Heart left ventricle (tissue), 16 donors: ENCODE results near the gene ZFPM1. TPM values are rescaled to one million over a fixed set of nuclear protein-coding genes. Genes with fewer than 3 reads are reported as not detected.
A peak's percentile ranks its signal among the peaks of the same experiment; 100 is the strongest.

Experiments
- ATAC-seq, 4 donors: fragments of 200-7000 bp; cut with Tn5 transposase; one replicate each; pipeline ENCODE4 v1.9.1; 2020 to 2022; ENCODE audit warnings: moderate library complexity in 4 of 4, mild to moderate bottlenecking in 3 of 4, moderate number of reproducible peaks in 1 of 4
- DNase-seq, 5 donors: peaks; one replicate each; pipeline ENCODE4 v3.0.0-alpha.2; 2020
- H3K27ac ChIP-seq, 12 donors: fragments of 200-600 bp; sonication (generic) in 4 of 12; one replicate each; pipeline versions ENCODE4 v1.5.0 to v1.8.0; 2016 to 2022; ENCODE audit warnings: mild to moderate bottlenecking in 2 of 12
- H3K27me3 ChIP-seq, 9 donors: fragments of 200-600 bp; sonication (generic) in 2 of 9; one replicate each; pipeline versions ENCODE4 v1.5.1 to v1.8.0; 2016 to 2022; ENCODE audit warnings: mild to moderate bottlenecking in 3 of 9
- H3K36me3 ChIP-seq, 9 donors: fragments of 200-600 bp; sonication (generic) in 2 of 9; one replicate each; pipeline versions ENCODE4 v1.5.0 to v1.8.0; 2018 to 2022; ENCODE audit warnings: mild to moderate bottlenecking in 2 of 9
- H3K4me1 ChIP-seq, 12 donors: fragments of 200-600 bp; sonication (generic) in 4 of 12; one replicate each; pipeline versions ENCODE4 v1.5.0 to v1.8.0; 2016 to 2022; ENCODE audit warnings: mild to moderate bottlenecking in 3 of 12
- H3K4me3 ChIP-seq, 12 donors: fragments of 200-600 bp; sonication (generic) in 4 of 12; one replicate each; pipeline versions ENCODE4 v1.5.0 to v1.8.0; 2017 to 2022; ENCODE audit warnings: mild to moderate bottlenecking in 9 of 12, moderate library complexity in 4 of 12
- H3K9me3 ChIP-seq, 12 donors: fragments of 200-600 bp; sonication (generic) in 4 of 12; one replicate each; pipeline versions ENCODE4 v1.5.0 to v1.8.0; 2016 to 2022; ENCODE audit warnings: mild to moderate bottlenecking in 1 of 12
- POLR2A ChIP-seq, 2 donors: fragments of 450-650 bp; IDR thresholded peaks; one replicate each; pipeline ENCODE4 v1.6.1; 2017; ENCODE audit warnings: antibody characterized with exemption in 2 of 2, mild to moderate bottlenecking in 2 of 2, moderate library complexity in 2 of 2
- WGBS, 4 donors: extraction: QIAGEN DNeasy Blood & Tissue Kit in 2 of 4; methylation state at CpG; one replicate each; pipeline versions ENCODE4 v1.1.5 to v1.1.7; 2013 to 2018; 5-methylcytosine and 5-hydroxymethylcytosine counted together
- intact Hi-C, 10 donors: fragments of 100-400 bp; cut with DNase I; formaldehyde crosslinking; loops; one replicate each; pipeline versions ENCODE4 v1.11.1 to v1.14.2; 2022
- polyA plus RNA-seq, 2 donors: library from polyadenylated mRNA; stranded (reverse); fragments of 200-250 nt; gene quantifications; one replicate each; pipeline ENCODE4 v1.2.3, GENCODE V29; 2013
- total RNA-seq, 9 donors: library from RNA; depleted of rRNA in 2 of 9; stranded (reverse); fragments of >200 nt in 2 of 9; fragmentation: NEBNext Ultra II Directional in 3 of 9; extraction: Animal tissue kit (Norgen Biotek cat#: 25700) in 3 of 9; gene quantifications; one replicate each; pipeline versions ENCODE4 v1.1.0 to v1.2.4, GENCODE V29; 2016 to 2023
- TF ChIP-seq, protein P1 (sequence below), 12 donors: fragments of 200-600 bp; sonication (generic) in 4 of 12; IDR thresholded peaks; one replicate each; pipeline versions ENCODE4 v1.5.0 to v1.8.0; 2018 to 2022; ENCODE audit warnings: antibody characterized with exemption in 12 of 12, mild to moderate bottlenecking in 5 of 12
- donor health status: ischemic (EF 13 %, LVEDD 7.1; RV severe dilation, severe dysfunction).
- donor health status: healthy with polysubstance abuse.
- donor health status: DM: no; HTN: yes; CAD: no.
- donor health status: DM: no; HTN: no; CAD: no.
- donor health status: ischemic (EF 25% LVEDD 6.9; RV normal size, moderate dysfunction).
- donor health status: ischemic (EF 25% LVEDD 5.7; RV mildly dilated, moderate dysfunction).
- donor health status: healthy.
- donor health status: DM: yes; HTN: yes; CAD: no.
- donor health status: ischemic (EF 35%, LVEDD 5.7; RV mildly dilated, moderate dysfunction).
- donor health status: nonischemic (EF 11% LVEDD 7.7; RV severe dilation, severe dysfunction).
- donor health status: DM: yes; HTN: yes; CAD: no.
- donor health status: PGD.
- donor health status: ischemic (EF 29% LVEDD 5.4; RV normal size, mild dysfunction).
- donor health status: nonischemic (EF 23%, LVEDD 6.1; RV moderate dilation, normal function).

Gene ZFPM1
- total and polyA plus RNA-seq, 11 donors, result 1.3 to 6.3 (median 4.1) TPM

DNA sequence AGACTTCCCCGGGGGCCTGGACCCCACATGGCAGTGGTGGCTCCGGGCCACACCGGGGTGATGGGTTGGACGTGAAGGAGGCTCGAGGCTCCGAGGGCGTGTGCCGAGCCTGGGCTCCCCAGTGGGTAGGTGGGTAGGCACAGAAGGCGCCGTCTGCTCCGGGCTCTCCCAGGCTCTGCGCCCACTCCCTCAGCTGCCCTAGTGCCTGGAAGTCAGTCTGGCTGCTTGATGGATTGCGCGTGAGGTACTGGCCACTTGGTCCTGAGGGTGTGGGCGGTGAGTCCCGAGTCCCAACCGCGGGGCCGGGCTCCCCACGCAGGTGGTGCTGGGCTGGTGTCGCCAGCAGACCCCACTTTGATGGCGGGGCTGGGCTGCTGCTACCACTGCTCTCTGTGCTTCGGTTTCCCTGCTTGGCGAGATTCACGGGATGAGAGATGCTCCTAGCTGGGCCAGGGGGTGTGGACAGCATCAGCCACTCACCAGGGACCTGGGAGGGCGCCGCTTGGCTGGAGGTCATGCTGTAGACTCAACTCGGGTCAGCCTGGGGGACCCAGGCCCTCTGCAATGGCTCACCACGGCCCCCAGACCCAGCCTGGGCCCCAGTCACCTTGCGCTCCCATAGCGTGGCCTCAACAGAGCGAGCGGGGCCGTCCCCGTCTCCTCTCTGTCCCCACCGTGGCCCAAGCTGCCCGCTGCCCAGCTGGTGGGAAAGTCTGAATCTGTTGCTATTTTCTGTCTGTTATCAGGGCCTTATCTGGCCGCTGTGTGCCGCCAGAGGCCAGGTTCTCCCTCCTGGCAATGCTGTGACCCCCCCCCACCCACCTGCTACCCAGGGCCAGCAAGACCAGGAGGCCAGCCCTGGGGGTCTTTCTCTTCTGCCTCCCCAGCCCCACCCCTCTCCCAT lies 26.1 kb downstream of the ZFPM1 start:
- no peaks in the 10 kb centered on the region for H3K36me3 ChIP-seq
- no peaks in the 10 kb centered on the region for H3K9me3 ChIP-seq
- no peak for TF ChIP-seq POLR2A (IDR thresholded peaks at IDR 0.05)
- TF ChIP-seq, protein P1, sequence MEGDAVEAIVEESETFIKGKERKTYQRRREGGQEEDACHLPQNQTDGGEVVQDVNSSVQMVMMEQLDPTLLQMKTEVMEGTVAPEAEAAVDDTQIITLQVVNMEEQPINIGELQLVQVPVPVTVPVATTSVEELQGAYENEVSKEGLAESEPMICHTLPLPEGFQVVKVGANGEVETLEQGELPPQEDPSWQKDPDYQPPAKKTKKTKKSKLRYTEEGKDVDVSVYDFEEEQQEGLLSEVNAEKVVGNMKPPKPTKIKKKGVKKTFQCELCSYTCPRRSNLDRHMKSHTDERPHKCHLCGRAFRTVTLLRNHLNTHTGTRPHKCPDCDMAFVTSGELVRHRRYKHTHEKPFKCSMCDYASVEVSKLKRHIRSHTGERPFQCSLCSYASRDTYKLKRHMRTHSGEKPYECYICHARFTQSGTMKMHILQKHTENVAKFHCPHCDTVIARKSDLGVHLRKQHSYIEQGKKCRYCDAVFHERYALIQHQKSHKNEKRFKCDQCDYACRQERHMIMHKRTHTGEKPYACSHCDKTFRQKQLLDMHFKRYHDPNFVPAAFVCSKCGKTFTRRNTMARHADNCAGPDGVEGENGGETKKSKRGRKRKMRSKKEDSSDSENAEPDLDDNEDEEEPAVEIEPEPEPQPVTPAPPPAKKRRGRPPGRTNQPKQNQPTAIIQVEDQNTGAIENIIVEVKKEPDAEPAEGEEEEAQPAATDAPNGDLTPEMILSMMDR (IDR thresholded peaks at IDR 0.05), result peak in 1 of 12 donors; percentile 9
- ATAC-seq (peak; percentile 49 to 73 (median 58)), DNase-seq (peak in 3 of 5 donors; percentile 46 to 57 (median 48))
- peak overlapping the region in 5 of 12 donors; percentile 29 to 64 (median 44) for H3K27ac ChIP-seq
- peaks cover 0 to 38% (median 3%) of the 10 kb centered on the region in 12 donors for H3K4me1 ChIP-seq
- no peaks in the 10 kb centered on the region for H3K27me3 ChIP-seq
- 66 to 77% (median 71%) methylated on average over 30 to 39 of the region's 39 CpGs for WGBS, 4 donors
- no peak overlapping the region for H3K4me3 ChIP-seq
- intact Hi-C loops, result no loop called here

DNA sequence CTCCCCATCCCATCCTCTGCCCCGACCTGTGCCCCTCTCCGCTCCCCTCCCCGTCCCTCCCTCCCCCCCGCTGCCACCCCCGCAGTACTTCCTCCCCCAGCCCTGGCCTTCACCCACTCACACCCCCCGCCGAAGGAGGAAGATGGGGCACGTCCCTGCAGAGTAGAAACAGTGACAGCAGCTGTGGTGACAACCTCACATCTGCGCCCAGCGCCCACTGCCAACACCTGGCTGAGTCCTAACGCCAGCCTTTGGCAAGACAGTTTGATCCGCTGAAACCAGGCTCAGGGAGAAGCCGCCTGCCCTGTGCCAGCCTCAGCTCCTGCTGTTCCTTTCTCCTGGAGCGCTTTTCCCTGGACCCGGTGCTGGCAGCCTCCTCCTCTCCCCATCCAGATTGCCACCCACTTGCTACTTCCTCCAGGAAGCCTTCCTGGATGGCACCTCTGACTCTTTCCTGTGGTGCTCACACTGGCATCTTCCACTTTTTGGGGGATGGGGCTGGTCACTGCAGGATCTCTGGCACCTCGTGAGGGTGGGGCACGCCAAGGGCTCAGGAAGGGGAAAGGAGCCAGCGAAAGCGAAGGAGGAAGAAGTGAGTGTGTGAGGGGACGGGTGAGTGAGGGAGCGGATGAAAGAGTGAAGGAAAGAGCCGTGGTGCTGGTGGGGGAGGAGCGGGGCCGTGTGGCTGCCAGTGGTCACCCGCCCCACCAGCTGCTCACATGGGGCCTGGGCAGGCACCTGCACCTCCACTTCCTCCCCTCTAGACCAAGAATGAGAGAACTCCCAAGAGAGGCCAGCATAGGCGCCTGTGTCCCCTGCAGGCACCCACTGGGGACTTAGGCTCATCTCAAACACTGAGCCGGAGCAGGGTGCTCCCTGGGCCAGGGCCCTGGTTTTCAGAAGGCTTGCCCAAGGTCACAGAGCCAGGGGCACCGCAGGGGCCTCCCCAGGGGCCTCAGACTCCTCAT lies 27.0 kb downstream of the ZFPM1 start:
- intact Hi-C loops, result no loop called here
- no peaks in the 10 kb centered on the region for H3K27me3 ChIP-seq
- no peak overlapping the region for H3K4me3 ChIP-seq
- WGBS, 4 donors, result 65 to 79% (median 72%) methylated on average over 24 to 28 of the region's 28 CpGs
- peak overlapping the region in 2 of 12 donors; percentile 34 to 64 for H3K27ac ChIP-seq
- no peaks in the 10 kb centered on the region for H3K9me3 ChIP-seq
- no peaks in the 10 kb centered on the region for H3K36me3 ChIP-seq
- H3K4me1 ChIP-seq, result peaks cover 0 to 34% (median 3%) of the 10 kb centered on the region in 12 donors
- ATAC-seq (peak; percentile 12 to 62 (median 52)), DNase-seq (peak in 1 of 5 donors; percentile 46)
- TF ChIP-seq POLR2A (IDR thresholded peaks at IDR 0.05), result no peak
- TF ChIP-seq, protein P1 (IDR thresholded peaks at IDR 0.05), result no peak

DNA sequence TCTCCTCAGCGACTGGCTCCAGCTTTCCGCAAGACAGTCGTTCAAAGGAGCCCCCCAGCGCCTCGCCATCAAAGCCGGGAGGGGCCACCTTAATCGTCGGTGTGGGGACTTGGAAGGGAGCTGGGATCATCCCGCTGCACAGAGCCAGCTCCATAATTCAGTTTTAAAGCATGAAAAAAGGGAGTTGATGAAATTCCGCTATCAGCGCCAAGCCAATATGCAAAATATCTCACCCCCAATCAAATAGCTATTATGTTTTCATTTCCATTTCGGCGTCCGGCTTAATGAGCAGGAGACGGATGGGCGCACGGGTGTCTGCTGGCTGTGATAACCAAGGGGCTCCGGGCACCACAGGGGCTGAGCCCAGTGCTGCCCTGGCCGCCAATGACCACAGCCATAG lies 27.7 kb downstream of the ZFPM1 start:
- Histone ChIP-seq H3K4me3 (no peak overlapping the region), H3K36me3 (no peaks in the 10 kb centered on the region), H3K27me3 (no peaks in the 10 kb centered on the region), H3K4me1 (peaks cover 0 to 34% (median 3%) of the 10 kb centered on the region in 12 donors), H3K9me3 (no peaks in the 10 kb centered on the region), H3K27ac (no peak overlapping the region)
- WGBS, 4 donors, result 86 to 90% (median 89%) methylated on average over 19 of the region's 19 CpGs
- ATAC-seq, result no peak
- TF ChIP-seq, protein P1 (IDR thresholded peaks at IDR 0.05), result no peak
- TF ChIP-seq POLR2A (IDR thresholded peaks at IDR 0.05), result no peak
- no peak for DNase-seq
- intact Hi-C loops, result no loop called here
